NCI-H2227 (cell line): ENCODE data around the gene LRP1B.
"Not testable (repeated sequence)": the region's sequence is repeated elsewhere in the genome, so short reads cannot be mapped to it uniquely, and the experiment has no call there.

Experiments
- DNase-seq: peaks from one replicate; lab custom pipeline; 2025; ENCODE audit not compliant: unreplicated experiment; lab: John Stamatoyannopoulos, UW

Gene LRP1B

DNA sequence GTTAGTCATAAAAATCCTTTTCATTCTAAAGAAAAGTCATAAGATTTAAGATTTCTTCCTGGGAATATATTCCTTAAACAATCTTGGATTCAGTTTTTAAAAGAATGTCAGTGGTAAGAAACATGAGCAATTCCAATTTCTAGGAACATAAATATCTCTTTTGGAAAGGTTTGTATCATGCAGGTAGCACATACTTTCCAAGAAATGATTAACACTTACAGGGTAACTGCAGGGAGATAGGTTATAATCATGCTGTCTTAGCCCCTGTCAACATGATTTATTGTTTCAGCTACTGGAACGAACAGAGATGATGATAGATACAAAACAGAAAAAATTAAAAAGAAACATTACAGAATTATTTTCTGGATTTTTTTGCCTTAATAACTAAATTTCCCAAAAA is 1537.7 kb downstream of the LRP1B start:
- peak; percentile 80 for DNase-seq

DNA sequence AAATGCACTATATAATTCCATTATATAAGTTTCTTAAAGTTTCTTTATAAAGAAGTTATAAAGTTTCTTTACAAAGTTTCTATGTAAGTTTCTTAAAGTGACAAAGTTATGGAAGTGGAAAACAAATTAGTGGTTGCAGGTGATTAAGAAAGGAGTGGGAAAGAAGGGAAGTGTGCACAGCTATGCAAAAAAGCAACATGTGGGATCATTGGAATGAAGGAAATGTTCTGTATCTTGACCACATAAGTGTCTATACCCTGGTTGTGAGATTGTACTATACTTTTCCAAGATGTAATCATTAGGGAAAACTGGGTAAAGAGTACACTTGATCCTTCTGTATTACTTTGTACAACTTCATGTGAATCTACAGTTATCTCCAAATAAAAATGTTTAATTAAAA is 1541.1 kb downstream of the LRP1B start:
- no peak for DNase-seq

DNA sequence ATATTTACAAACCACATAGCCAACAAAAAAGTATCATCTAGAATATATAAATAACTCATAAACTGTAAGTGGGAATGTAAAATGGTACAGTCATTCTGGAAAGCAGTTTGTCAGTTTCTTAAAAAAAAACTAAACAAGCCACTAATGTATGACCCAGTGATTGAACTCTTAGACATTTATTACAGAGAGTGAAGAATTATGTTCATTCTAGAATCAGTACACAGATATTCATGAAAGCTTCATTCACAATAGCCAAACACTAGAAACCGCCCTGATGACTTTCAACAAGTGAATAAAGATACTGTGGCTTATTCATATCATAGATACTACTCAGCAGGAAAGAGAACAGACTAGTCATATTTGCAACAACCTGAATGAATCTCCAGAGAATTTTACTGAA is 1541.5 kb downstream of the LRP1B start:
- DNase-seq: no peak

DNA sequence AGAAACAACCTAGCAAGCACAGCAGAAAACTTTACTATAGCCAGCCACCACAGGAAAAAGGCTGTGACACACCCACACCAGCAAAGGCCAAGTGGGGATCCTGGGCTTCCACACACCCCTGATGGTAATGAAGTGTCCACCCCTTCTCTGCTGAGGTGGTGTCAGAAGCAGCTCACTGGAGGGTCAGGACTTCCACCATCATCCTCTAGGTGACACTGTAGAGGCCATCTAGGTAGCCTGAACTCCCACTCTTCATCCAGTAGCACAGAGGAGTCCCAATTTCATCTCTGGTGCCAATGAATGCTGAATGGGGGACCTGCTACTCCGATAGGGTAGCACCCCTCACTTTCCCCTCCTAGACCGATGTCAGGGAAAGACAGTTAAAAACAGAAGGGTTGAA is 1544.4 kb downstream of the LRP1B start:
- no peak for DNase-seq

DNA sequence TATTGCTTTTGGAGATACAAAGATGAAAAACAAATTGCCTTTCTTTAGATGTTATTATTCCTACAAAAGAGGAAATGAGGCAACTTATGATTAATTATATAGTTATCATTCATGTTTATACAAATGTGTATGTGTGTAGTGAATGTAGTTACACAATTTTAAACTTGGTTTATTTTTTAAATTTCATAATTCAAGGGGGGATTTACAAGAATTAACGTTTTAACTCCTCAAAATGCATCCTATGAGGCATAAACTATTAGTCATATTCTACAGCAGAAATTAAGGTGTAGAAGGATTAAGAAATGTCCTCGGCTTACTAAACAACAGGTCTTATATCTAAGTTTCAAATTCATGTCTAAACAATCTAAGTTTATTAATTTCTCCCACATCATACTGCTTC is 1545.8 kb downstream of the LRP1B start:
- DNase-seq: no peak

DNA sequence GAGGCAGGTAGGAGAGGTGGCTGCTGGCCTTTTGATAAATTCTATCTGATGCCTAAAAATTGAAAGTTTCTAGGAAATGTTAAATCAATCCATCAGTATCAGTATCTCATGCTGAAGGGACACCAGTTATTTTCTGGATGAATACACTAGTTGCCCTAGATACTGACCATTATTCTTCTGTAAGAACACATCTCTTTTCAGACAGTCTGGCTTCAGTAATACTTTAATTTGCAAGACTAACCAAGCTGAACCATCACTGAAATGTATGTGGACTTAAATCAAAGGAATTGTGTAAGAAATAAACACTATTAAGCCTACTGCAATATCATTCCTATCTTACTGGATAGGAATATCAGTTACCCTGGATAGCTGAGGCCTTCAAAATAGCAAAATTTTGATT is 1546.3 kb downstream of the LRP1B start:
- no peak for DNase-seq

DNA sequence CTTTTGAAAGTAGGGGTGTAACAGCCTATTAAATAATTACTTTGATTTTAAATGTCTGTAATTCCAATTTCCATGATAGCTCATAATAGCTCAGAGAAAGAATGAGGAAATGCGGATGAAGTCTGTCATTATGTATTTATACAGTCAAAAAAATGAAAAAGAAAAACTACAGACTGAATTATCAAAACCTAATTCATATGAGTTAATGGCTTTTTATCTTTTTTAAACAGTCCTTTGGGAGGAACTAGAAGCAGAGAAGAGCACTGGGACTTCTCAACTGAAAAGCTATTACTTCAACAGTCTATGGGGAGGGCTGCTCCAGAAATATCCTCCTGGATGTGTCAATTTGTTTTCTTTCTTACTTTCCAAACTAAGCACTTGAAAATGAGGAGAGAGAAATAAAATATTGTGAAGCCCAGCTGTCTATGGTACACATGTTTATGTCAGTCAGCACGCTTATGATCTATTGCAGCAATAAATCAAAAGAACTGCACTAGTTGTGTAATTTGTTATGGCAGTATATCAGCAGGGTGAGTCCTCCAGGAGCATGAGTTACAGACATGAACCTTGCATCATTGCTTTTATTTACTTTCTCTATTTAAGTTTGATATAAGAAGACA is 1550.2 kb downstream of the LRP1B start:
- DNase-seq: peak; percentile 61

DNA sequence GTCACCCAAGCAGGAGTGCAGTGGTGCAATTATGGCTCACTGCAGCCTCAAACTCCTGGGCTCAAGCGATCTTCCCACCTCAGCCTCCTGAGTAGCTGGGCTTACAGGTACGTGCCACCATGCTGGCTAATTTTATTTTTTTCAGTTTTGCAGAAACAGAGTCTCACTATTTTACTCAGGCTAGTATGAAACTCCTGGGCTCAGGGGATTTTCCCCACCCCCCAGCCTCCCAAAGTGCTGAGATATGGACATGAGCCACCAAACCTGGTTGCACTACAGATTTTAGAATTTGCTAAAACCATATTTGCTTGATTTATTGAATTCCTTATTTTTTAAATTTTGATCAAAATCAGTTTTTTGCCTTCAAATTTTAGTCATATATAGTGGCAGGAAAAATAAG is 1553.4 kb downstream of the LRP1B start:
- DNase-seq: no peak

DNA sequence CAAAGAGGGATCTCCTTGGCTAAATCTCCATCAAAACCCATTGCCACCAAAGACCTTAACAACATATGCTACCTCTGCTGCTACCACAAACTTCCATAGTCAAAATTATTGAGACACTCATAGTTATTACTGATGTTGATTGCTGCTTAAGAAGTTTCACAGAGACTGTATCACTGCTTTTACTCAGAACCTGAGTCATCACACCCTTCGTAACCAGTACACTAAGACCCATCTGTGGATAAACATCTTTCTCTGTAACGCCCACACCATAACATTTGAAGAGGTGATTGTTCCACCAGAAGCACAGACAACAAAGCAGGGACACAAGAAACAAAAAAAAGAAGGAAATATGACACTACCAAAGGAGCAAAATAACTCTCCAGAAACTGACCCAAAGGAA is 1563.1 kb downstream of the LRP1B start:
- no peak for DNase-seq

DNA sequence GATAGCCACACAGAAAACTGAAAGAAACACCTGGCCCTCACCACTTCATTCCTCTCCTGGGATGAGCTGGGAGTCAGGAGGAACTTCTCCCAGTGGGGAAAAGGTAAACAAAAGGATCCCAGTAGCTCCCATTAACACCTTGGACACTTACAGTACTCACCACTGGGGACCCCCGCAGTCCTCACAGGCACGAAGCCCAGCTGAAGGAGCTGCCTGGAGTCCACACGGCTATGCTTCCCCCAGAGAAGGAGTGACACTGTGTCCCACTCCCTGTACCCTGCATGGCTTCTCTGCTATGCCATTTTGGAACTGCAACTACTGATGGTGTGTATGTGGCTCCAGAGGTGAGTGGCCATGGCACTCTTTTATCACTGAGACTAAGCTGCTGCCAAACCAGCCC is 1565.1 kb downstream of the LRP1B start:
- no peak for DNase-seq

DNA sequence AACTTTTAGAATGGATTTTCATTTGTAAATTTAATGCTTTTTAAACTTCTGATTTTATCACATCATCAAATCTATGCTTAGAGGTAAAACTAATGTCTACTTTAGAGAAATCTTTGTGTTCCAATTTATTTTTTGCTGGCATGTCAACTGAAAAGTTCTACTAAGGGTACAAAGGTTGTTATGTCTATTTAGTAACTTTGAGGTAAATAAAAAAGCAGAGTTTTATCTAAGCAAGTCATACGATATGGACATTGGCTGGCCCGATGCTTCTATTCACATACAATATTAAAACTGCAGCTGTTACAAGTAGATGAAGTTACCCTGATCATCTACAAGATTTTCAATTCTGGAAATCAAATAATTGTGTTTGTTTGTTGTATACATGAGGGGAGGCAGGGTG is 1575.1 kb downstream of the LRP1B start:
- DNase-seq: no peak

DNA sequence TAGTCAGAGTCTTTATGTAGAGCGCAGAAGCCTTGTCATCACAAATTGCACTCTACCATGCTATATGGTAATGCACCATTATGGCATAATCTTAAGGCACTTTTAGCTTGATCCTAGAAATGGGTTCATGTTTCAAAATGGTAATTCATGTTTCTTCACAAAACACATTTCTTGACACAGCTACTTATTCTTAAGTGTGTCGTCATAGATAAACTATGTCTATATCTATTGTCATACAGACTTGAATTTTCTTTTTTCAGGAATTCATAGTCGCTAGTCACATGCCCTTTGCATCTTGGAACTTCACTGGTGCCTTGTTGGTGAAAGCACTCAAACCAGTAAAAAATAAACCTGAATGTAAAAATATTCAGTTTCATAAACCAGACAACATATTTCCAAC is 1578.2 kb downstream of the LRP1B start:
- no peak for DNase-seq

DNA sequence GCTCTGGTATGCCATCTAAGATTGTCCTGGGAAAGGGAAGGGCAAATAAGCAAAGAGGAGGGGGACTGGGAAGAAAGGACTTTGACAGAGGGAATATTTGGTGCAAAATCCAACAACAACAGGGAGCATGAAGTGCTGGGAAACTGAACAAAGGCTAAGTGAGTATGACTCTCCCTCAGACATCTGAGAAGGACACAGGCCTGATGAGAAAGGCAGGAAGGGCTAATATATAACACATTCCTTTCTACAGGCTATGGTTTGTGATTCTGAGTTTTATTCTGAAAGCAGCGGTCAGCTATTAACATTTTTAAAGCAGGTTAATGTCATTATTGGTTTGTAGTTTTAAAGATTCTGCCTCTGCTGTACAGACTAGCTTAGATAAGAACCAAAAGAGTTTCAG is 1579.5 kb downstream of the LRP1B start:
- no peak for DNase-seq

DNA sequence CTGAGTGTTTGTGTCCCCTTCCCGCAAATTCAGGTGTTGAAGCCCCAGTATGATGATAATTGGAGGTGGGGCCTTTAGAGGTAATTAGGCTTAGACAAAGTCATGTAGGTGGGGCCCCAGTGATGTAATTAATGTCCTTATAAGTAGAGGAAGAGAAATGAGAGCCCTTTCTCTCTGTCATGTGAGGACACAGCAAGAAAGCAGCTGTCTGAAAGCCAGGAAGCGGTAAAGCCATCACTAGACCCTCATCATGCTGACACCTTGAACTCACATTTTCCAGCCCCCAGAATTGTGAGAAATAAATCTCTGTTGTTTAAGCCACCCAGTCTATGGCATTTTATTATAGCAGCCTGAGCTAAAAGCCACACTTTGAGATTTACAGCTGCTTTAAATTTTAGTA is 1580.0 kb downstream of the LRP1B start:
- DNase-seq: no peak

DNA sequence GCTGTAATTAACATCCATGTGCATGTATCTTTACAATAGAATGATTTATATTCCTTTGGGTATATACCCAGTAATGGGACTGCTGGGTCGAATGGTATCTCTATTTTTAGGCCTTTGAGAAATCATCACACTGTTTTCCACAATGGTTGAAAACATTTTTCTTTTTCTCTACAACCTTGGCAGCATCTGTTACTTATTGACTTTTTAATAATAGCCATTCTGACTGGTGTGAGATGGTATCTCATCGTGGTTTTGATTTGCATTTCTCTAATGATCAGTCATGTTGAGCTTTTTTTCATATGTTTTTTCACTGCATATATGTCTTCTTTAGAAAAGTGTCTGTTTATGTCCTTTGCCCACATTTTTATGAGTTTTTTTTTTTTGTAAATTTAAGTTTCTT is 1586.0 kb downstream of the LRP1B start:
- not testable (repeated sequence) for DNase-seq

DNA sequence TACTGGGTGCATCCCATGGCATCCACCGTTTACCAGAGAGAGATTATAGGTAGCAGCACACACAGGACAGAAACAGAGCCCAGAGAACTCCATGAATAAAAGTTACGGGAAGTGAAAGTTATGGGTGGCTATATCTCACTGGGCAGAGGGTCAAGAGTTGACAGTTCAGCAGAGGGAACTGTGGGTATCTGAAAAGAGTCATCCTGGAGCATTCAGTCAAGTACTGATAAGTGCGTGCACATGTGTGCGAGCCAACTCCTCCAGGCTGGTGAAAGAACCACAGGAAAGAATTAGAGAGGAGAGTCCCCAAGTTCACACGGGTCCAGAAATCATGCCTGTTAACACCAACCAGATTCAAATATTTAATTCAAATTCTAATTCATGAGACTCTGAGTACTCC is 1588.2 kb downstream of the LRP1B start:
- no peak for DNase-seq

DNA sequence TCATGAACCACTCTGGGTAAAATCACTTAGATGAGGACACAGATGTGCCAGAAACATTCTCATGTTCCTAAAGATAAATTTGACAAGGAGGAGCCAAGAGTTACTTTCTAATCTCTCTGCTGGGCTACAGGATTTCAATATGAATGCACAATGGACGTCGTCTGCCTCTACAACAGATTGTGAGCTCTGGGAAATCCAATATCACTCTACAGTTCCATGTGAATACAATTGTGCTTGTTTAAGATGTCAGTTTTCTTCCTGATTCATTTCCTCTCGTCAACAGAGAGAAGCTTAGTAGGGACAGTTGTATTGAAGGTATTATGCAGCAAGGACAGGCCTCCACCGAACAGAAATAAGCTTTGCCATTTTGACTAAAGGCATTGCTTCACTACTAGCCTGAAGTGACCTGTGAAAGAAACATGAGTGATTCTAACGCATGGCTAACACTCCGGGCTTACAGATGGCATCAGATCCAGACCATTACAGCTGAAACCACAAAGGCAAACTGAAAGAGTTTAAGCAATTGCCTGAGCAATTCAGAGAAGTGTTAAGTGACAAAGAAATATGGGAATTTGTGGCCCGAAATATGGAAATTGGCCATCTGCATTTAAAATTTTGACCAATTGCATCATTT is 1591.5 kb downstream of the LRP1B start:
- DNase-seq: no peak

DNA sequence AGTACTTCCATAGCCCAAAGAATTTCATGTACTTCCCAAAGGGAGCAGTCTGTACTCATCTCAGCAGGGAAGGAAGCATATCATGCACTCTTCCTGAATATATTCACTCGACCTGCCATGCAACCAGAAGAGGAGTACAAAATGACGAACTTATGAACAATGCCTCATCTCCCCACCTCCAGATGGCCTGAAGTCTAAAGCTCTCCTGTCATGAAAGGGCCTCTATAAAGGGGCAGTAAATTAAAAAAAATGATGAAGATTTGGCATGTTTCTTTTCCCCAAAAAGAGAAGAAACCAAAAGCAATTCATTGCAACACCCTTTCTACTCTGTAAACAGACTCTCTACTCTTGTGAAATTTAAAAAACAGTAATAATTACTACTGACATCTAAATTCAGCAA is 1601.1 kb downstream of the LRP1B start:
- no peak for DNase-seq

DNA sequence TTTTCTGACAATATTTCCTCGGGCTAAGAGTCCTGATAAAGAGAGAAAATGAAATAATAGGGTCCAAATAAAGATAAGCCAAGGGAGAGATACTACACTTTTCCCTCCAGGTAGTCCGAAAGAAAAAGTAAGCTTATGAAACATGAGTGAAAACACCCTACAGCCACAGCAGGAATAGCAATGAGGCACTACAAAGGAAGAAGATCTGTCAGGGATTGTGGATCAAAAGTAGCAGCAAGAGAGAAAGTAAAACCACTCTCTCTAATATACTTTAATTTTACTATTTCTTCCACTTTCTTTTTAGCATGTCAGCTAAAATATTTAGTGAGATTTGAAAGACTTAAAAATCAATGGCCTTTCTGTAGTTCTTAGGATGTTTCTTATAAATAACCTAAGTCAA is 1601.8 kb downstream of the LRP1B start:
- DNase-seq: no peak

DNA sequence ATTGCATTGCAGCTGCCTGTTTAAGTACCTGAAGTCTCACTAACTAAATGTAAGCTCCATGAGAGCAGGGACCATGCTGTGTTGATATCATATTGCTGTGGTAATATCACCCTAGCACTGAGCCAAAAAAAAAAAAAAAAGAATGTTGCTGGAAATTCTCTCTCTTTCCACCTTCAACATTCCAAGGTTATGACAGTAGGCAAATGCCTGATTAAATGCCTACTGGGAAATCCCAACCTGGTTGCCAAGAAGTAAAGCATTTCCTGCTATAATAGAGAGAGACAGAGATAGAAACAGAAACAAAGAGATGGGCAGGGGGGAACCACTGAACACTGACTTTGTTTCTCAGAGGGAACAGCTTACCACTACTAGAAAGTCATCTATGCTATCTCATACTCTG is 1604.2 kb downstream of the LRP1B start:
- DNase-seq: no peak

DNA sequence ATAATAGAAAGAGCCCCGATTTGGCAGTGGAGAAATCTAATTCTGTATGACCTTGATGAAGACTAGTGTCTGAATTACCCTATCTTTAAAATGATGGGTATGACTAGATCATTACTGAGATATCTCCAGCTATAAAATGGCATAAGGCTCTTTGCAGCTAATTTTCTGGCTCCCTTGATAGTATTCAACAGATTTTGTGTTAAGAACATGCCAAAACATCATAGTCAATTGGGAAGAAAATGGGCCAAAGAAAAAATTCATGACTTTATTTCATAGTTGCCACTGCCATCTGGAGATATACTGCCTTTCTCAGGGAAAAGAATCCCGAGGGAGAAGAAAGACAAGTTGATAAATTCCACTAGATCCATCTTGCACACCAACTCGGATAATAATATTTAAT is 1618.7 kb downstream of the LRP1B start:
- DNase-seq: no peak

DNA sequence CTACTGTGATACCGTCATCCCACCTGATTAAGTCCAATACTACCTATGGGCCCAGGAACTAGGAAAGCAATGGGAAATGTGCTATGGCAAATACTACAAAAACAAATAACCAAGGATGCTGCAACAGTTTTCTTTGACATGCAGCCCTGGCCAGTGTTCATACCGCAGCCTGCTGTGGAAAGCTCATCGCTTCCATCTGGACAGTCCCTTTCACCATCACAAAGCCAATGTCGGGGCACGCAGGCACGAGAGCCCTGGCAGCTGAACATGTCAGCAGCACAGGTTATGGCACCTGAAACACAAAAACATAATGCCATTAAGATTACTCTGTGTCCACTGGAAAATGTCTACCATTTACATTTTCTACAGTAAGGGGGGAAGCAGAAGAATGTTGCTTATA is 1621.1 kb downstream of the LRP1B start:
- DNase-seq: no peak

DNA sequence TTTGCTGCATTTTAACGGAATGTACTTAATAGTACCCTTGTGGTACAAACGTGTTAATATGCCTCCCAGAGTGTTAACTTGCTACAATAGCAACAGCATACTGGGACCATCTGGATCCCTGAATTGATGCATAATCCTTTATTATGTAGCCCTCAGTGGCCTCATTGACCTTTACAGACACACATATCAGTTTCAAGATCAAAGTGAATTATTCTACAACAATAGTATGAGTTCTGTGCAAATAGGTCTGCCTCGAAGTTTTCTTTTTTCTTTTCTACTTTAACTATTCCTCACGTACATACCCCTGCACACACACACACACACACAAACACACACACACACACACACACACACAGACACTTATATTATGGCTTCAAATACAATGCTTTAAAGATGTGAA is 1622.1 kb downstream of the LRP1B start:
- DNase-seq: peak; percentile 40
